OCI-LY1 (cell line): Measurements from ENCODE around the gene COL23A1.

ENCODE experiments used
- H2AFZ ChIP-seq: fragments of 200-600 bp; sonication (generic), shearing (Covaris generic); 2 replicates; pipeline ENCODE4 v1.6.0; 2014; ENCODE audit warnings: antibody characterized with exemption, mild to moderate bottlenecking, low read length
- H3F3A ChIP-seq: fragments of 200-600 bp; sonication (generic), shearing (Covaris generic); 2 replicates; pipeline ENCODE4 v1.6.0; 2014; ENCODE audit warnings: mild to moderate bottlenecking, antibody characterized with exemption, low read length, moderate library complexity; ENCODE audit not compliant: insufficient read depth
- H3K27ac ChIP-seq: fragments of 200-600 bp; sonication (generic); 2 replicates; pipeline ENCODE4 v1.5.1; 2014; ENCODE audit warnings: low read length, mixed run types, mild to moderate bottlenecking, low read depth; ENCODE audit not compliant: poor library complexity, severe bottlenecking
- H3K27me3 ChIP-seq: fragments of 200-600 bp; sonication (generic); 2 replicates; pipeline ENCODE4 v1.6.0; 2014; ENCODE audit warnings: antibody characterized with exemption, mild to moderate bottlenecking, low read length, moderate library complexity; ENCODE audit not compliant: insufficient read depth
- H3K36me3 ChIP-seq: fragments of 200-600 bp; sonication (generic); 2 replicates; pipeline ENCODE4 v1.6.1; 2014; ENCODE audit warnings: mild to moderate bottlenecking, antibody characterized with exemption, low read length, moderate library complexity, mixed read lengths; ENCODE audit not compliant: insufficient read depth
- H3K4me1 ChIP-seq: fragments of 200-600 bp; sonication (generic); 2 replicates; pipeline ENCODE4 v1.5.1; 2014; ENCODE audit warnings: mild to moderate bottlenecking, low read length, moderate library complexity; ENCODE audit not compliant: insufficient read depth, severe bottlenecking
- H3K4me2 ChIP-seq: fragments of 200-600 bp; sonication (generic), shearing (Covaris generic); 2 replicates; pipeline ENCODE4 v1.6.1; 2014; ENCODE audit warnings: low read length
- H3K4me3 ChIP-seq: fragments of 200-600 bp; sonication (generic); 2 replicates; pipeline ENCODE4 v1.5.1; 2014; ENCODE audit warnings: low read length, low read depth, mild to moderate bottlenecking, mixed read lengths; ENCODE audit not compliant: poor library complexity, severe bottlenecking
- H3K79me2 ChIP-seq: fragments of 200-600 bp; shearing (Covaris generic); 2 replicates; pipeline ENCODE4 v1.6.1; 2016; ENCODE audit warnings: mixed run types, low read length, mixed read lengths; ENCODE audit not compliant: insufficient read depth
- H3K9ac ChIP-seq: fragments of 200-600 bp; sonication (generic), shearing (Covaris generic); 2 replicates; pipeline ENCODE4 v1.6.1; 2014; ENCODE audit warnings: mild to moderate bottlenecking, low read length, mixed read lengths
- H3K9me2 ChIP-seq: fragments of 200-600 bp; sonication (generic), shearing (Covaris generic); 2 replicates; pipeline ENCODE4 v1.6.1; 2014; ENCODE audit warnings: low read depth, mild to moderate bottlenecking, low read length, mixed read lengths
- H3K9me3 ChIP-seq: fragments of 200-600 bp; shearing (Covaris generic); 2 replicates; pipeline ENCODE4 v1.6.1; 2014; ENCODE audit warnings: low read length, mixed read lengths
- H4K20me1 ChIP-seq: fragments of 200-600 bp; sonication (generic), shearing (Covaris generic); 2 replicates; pipeline ENCODE4 v1.6.0; 2016; ENCODE audit warnings: mild to moderate bottlenecking, low read length; ENCODE audit not compliant: insufficient read depth
- EZH2 ChIP-seq: fragments of 200-600 bp; sonication (generic), shearing (Covaris generic); IDR thresholded peaks from 2 replicates; pipeline ENCODE4 v1.8.0; 2017; ENCODE audit warnings: borderline replicate concordance, mixed run types, mild to moderate bottlenecking, antibody characterized with exemption, low read length, moderate library complexity, mixed read lengths
- TF ChIP-seq, protein P1 (sequence below): fragments of 200-600 bp; sonication (generic), shearing (Covaris generic); IDR thresholded peaks from 2 replicates; pipeline ENCODE4 v1.5.1; 2017; ENCODE audit warnings: mild to moderate bottlenecking, antibody characterized with exemption, low read length, moderate library complexity, mixed read lengths

COL23A1 gene

GRCh38 chr5:178261666-178262600 lies 328.3 kb downstream of the COL23A1 start:
- Histone ChIP-seq H3K9me2 (no peaks in the 10 kb centered on the region), H2AFZ (no peak overlapping the region), H3K79me2 (no peaks in the 10 kb centered on the region), H3K27me3 (no peaks in the 10 kb centered on the region; the same call in 1 of the 2 replicates), H4K20me1 (no peaks in the 10 kb centered on the region), H3K4me2 (no peak overlapping the region), H3K9me3 (no peaks in the 10 kb centered on the region), H3K4me3 (no peak overlapping the region), H3K27ac (no peak overlapping the region), H3K36me3 (no peaks in the 10 kb centered on the region), H3F3A (no peaks in the 10 kb centered on the region), H3K4me1 (no peaks in the 10 kb centered on the region), H3K9ac (no peak overlapping the region)
- TF ChIP-seq, protein P1, sequence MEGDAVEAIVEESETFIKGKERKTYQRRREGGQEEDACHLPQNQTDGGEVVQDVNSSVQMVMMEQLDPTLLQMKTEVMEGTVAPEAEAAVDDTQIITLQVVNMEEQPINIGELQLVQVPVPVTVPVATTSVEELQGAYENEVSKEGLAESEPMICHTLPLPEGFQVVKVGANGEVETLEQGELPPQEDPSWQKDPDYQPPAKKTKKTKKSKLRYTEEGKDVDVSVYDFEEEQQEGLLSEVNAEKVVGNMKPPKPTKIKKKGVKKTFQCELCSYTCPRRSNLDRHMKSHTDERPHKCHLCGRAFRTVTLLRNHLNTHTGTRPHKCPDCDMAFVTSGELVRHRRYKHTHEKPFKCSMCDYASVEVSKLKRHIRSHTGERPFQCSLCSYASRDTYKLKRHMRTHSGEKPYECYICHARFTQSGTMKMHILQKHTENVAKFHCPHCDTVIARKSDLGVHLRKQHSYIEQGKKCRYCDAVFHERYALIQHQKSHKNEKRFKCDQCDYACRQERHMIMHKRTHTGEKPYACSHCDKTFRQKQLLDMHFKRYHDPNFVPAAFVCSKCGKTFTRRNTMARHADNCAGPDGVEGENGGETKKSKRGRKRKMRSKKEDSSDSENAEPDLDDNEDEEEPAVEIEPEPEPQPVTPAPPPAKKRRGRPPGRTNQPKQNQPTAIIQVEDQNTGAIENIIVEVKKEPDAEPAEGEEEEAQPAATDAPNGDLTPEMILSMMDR, result no peak

GRCh38 chr5:178259623-178260536 lies 330.3 kb downstream of the COL23A1 start:
- Histone ChIP-seq H3K9ac (no peak overlapping the region), H3F3A (no peaks in the 10 kb centered on the region), H2AFZ (no peak overlapping the region), H3K4me3 (no peak overlapping the region), H3K9me2 (no peaks in the 10 kb centered on the region), H3K27me3 (no peaks in the 10 kb centered on the region; the same call in 1 of the 2 replicates), H3K36me3 (no peaks in the 10 kb centered on the region), H3K9me3 (no peaks in the 10 kb centered on the region), H4K20me1 (no peaks in the 10 kb centered on the region), H3K79me2 (no peaks in the 10 kb centered on the region), H3K4me1 (no peaks in the 10 kb centered on the region), H3K4me2 (no peak overlapping the region), H3K27ac (no peak overlapping the region)
- no peak for TF ChIP-seq EZH2
- TF ChIP-seq, protein P1, result no peak

DNA sequence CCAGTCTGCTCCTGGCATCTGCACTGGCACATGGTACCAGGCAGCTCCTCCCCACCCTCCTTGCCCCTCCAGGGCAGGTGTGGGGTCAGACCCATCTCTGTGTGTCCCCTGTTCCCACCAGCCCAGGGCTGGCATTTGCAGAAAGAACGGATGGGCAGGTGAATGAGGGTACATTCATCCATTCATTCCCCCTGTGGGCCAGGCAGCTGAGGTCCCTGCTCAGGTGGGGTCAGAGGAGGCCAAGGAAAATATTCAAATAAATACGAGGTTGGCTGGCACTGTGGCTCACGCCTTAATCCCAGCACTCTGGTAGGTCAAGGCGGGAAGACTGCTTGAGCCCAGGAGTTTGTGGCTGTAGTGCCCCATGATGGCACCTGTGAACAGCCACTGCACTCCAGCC lies 332.5 kb downstream of the COL23A1 start:
- no peak for TF ChIP-seq EZH2
- TF ChIP-seq, protein P1, result no peak
- H3F3A ChIP-seq, result no peaks in the 10 kb centered on the region
- H4K20me1 ChIP-seq, result no peaks in the 10 kb centered on the region
- H3K4me2 ChIP-seq, result no peak overlapping the region
- H3K27ac ChIP-seq, result no peak overlapping the region
- no peaks in the 10 kb centered on the region; the same call in 1 of the 2 replicates for H3K27me3 ChIP-seq
- H3K4me3 ChIP-seq, result no peak overlapping the region
- no peaks in the 10 kb centered on the region for H3K4me1 ChIP-seq
- no peak overlapping the region for H3K9ac ChIP-seq
- H3K9me2 ChIP-seq, result no peaks in the 10 kb centered on the region
- no peak overlapping the region for H2AFZ ChIP-seq
- no peaks in the 10 kb centered on the region for H3K9me3 ChIP-seq
- no peaks in the 10 kb centered on the region for H3K36me3 ChIP-seq
- H3K79me2 ChIP-seq, result no peaks in the 10 kb centered on the region
